Effector memory CD8-positive, alpha-beta T cell (primary cell): Measurements from ENCODE around the gene FBXO48.
A peak's percentile ranks its signal among the peaks of the same experiment; 100 is the strongest.

Experiments used
- ATAC-seq: fragments of 150-1000 bp; cut with Tn5 transposase; replicated peaks from 2 replicates; pipeline ENCODE4 v1.10.0; 2021; ENCODE audit warnings: mild to moderate bottlenecking, moderate library complexity
- DNase-seq, 3 experiments: peaks; one replicate each; pipeline ENCODE4 v3.0.0; 2021
- H3K27ac Mint-ChIP-seq, 2 donors: one replicate each; pipeline ENCODE4 v1.8.0; 2022; ENCODE audit warnings: mild to moderate bottlenecking in 2 of 2, mixed read lengths in 2 of 2, moderate library complexity in 2 of 2
- H3K27me3 Mint-ChIP-seq, 2 donors: one replicate each; pipeline ENCODE4 v1.8.0; 2022; ENCODE audit warnings: mixed read lengths in 2 of 2
- H3K36me3 Mint-ChIP-seq: one replicate; pipeline ENCODE4 v1.8.0; 2022; ENCODE audit warnings: mild to moderate bottlenecking, moderate library complexity, mixed read lengths; ENCODE audit not compliant: insufficient read depth
- H3K4me1 Mint-ChIP-seq, 2 donors: one replicate each; pipeline ENCODE4 v1.8.0; 2022; ENCODE audit warnings: low read depth in 2 of 2, mixed read lengths in 2 of 2
- H3K4me3 Mint-ChIP-seq, 2 donors: one replicate each; pipeline ENCODE4 v1.8.0; 2022; ENCODE audit warnings: mild to moderate bottlenecking in 2 of 2, mixed read lengths in 2 of 2, moderate library complexity in 2 of 2
- H3K9me3 Mint-ChIP-seq, 2 donors: one replicate each; pipeline ENCODE4 v1.8.0; 2022; ENCODE audit warnings: mixed read lengths in 2 of 2

FBXO48 gene

GRCh38 chr2:68425503-68425902 is 41.6 kb downstream of the FBXO48 start:
- no peaks in the 10 kb centered on the region for H3K9me3 Mint-ChIP-seq
- H3K4me3 Mint-ChIP-seq, result no peak overlapping the region
- H3K36me3 Mint-ChIP-seq, result peaks cover 5% of the 10 kb centered on the region
- no peaks in the 10 kb centered on the region for H3K27me3 Mint-ChIP-seq
- no peak overlapping the region for H3K27ac Mint-ChIP-seq
- DNase-seq, result no peak
- ATAC-seq, result no peak
- H3K4me1 Mint-ChIP-seq, result peaks cover 19 to 37% of the 10 kb centered on the region in 2 donors

- H3K36me3 Mint-ChIP-seq, result peaks cover 5% of the 10 kb centered on the region
- peaks cover 22 to 34% of the 10 kb centered on the region in 2 donors for H3K4me1 Mint-ChIP-seq
- H3K27me3 Mint-ChIP-seq, result no peaks in the 10 kb centered on the region
- peak; percentile 71 for ATAC-seq
- DNase-seq, result no peak
- H3K9me3 Mint-ChIP-seq, result no peaks in the 10 kb centered on the region
- H3K4me3 Mint-ChIP-seq, result no peak overlapping the region
- H3K27ac Mint-ChIP-seq, result no peak overlapping the region
These were observed 43.0 kb downstream of the FBXO48 start for GRCh38 chr2:68423966-68424650.

DNA sequence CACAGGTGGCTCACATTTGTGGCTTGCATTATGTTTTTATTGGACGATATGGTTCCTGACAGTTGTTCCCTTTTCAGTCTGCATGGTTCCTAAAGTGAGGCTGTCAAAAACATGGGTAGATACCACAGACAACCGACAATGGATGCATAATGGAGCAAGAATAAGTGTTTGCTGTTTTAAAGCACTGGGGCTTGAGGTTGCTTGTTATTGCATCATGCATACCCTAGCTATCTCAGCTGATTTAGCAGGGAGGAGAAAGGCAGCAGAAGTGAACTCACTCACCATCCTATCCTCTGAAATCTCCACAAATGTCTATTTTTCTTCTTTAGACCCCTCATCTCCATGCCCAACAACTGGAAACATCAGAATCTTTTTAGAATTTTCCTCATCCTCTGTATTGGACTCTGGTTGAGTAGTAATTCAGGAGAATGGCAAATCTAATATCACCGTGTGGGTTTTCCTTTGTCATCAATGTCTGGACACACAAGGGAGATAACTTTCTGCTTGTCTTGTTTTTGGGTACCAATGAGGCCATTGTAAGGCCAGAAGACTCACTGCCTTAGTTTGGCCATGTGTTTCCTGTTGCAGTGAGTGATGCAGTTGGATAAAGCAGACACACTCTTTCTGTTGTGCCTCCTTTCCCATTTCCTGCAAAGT is 46.7 kb downstream of the FBXO48 start:
- Mint-ChIP-seq H3K4me3 (no peak overlapping the region), H3K4me1 (peaks cover 31 to 53% of the 10 kb centered on the region in 2 donors), H3K27ac (no peak overlapping the region), H3K27me3 (no peaks in the 10 kb centered on the region), H3K36me3 (peaks cover 3% of the 10 kb centered on the region), H3K9me3 (no peaks in the 10 kb centered on the region)
- DNase-seq (no peak), ATAC-seq (no peak)

DNA sequence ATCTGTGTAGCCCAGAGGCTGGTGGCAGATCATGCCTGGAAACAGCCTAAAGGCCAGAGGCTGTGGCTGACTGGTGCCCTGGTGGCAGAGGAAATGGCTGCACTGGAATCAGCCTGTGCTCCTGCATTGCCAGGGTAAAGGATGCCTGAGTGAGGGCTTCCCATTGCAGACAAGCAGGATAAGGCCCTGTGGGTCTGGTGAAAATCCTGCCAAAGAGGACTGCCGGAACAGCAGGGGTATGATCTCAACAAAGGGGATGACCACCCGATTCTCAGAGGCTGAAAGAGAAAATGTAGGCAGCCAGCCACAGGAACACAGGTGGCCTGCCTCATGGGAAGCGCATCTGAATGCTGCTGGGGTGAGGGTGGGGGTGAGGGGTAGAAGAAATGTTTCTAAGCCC is 48.2 kb downstream of the FBXO48 start:
- H3K27me3 Mint-ChIP-seq, result no peaks in the 10 kb centered on the region
- H3K36me3 Mint-ChIP-seq, result peaks cover 3% of the 10 kb centered on the region
- ATAC-seq (no peak), DNase-seq (no peak)
- H3K4me3 Mint-ChIP-seq, result peak overlapping the region in 1 of 2 donors; percentile 55
- H3K9me3 Mint-ChIP-seq, result no peaks in the 10 kb centered on the region
- peak overlapping the region; percentile 82 to 95 for H3K27ac Mint-ChIP-seq
- H3K4me1 Mint-ChIP-seq, result peaks cover 31 to 56% of the 10 kb centered on the region in 2 donors

GRCh38 chr2:68418419-68418818 is 48.7 kb downstream of the FBXO48 start:
- DNase-seq, result no peak
- ATAC-seq, result no peak
- Mint-ChIP-seq H3K27ac (peak overlapping the region; percentile 82 to 95), H3K4me3 (peak overlapping the region; percentile 43 to 55), H3K4me1 (peaks cover 33 to 59% of the 10 kb centered on the region in 2 donors), H3K36me3 (peaks cover 3% of the 10 kb centered on the region), H3K9me3 (no peaks in the 10 kb centered on the region), H3K27me3 (no peaks in the 10 kb centered on the region)

- ATAC-seq, result peak; percentile 72
- peaks cover 3% of the 10 kb centered on the region for H3K36me3 Mint-ChIP-seq
- no peaks in the 10 kb centered on the region for H3K27me3 Mint-ChIP-seq
- peaks cover 36 to 62% of the 10 kb centered on the region in 2 donors for H3K4me1 Mint-ChIP-seq
- peak overlapping the region; percentile 43 to 55 for H3K4me3 Mint-ChIP-seq
- H3K9me3 Mint-ChIP-seq, result no peaks in the 10 kb centered on the region
- DNase-seq, result no peak
- peak overlapping the region; percentile 82 to 95 for H3K27ac Mint-ChIP-seq
These were observed 49.2 kb downstream of the FBXO48 start for GRCh38 chr2:68417926-68418325.

DNA sequence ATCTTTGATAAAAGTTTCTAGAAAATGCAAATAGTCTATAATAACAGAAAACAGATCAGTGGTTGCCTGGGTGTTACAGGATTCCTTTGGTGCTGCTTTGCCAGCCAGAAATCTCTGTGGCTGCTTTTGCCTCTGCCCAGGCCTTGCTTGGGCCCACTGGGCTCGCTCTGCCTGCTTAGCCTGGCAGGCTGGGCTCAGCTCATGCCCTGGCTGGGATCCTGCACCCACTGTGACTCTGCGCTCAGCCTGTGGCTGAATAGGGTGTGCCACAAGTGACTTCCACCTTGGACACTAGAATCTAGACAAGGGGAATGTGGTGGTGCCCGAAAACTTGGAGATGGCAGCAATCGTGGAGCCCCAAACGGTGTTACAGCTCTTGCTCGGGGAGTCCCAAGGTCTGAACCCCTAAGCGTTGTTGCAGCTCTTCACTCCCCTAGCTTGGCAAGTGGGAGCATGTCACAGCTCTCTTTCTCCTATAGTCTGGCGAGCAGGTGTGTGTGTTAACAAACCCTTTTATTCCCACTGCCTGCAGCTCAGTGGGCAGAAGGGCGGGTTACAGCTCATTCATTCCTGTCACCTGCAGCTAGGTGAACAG is 50.9 kb downstream of the FBXO48 start:
- ATAC-seq (no peak), DNase-seq (no peak)
- Mint-ChIP-seq H3K27ac (peak overlapping the region in 1 of 2 donors; percentile 95), H3K4me1 (peaks cover 45 to 67% of the 10 kb centered on the region in 2 donors), H3K27me3 (no peaks in the 10 kb centered on the region), H3K9me3 (no peaks in the 10 kb centered on the region), H3K36me3 (peaks cover 3% of the 10 kb centered on the region), H3K4me3 (no peak overlapping the region)

- no peaks in the 10 kb centered on the region for H3K9me3 Mint-ChIP-seq
- peak overlapping the region in 1 of 2 donors; percentile 57 for H3K27ac Mint-ChIP-seq
These were observed 51.6 kb downstream of the FBXO48 start for GRCh38 chr2:68415521-68415920.

GRCh38 chr2:68414876-68415275 is 52.2 kb downstream of the FBXO48 start:
- Mint-ChIP-seq H3K36me3 (peaks cover 3% of the 10 kb centered on the region), H3K27ac (peak overlapping the region in 1 of 2 donors; percentile 91)

More at GRCh38 chr2:68415521-68415920, 51.6 kb downstream of the FBXO48 start:
- peaks cover 47 to 65% of the 10 kb centered on the region in 2 donors for H3K4me1 Mint-ChIP-seq
- DNase-seq, result no peak
- no peak for ATAC-seq
- no peaks in the 10 kb centered on the region for H3K27me3 Mint-ChIP-seq
- H3K36me3 Mint-ChIP-seq, result peaks cover 3% of the 10 kb centered on the region
- no peak overlapping the region for H3K4me3 Mint-ChIP-seq

GRCh38 chr2:68414452-68414851 is 52.6 kb downstream of the FBXO48 start:
- ATAC-seq (no peak), DNase-seq (no peak)
- peaks cover 3% of the 10 kb centered on the region for H3K36me3 Mint-ChIP-seq
- no peak overlapping the region for H3K4me3 Mint-ChIP-seq
- H3K9me3 Mint-ChIP-seq, result peaks cover 0 to 1% of the 10 kb centered on the region in 2 donors
- H3K27me3 Mint-ChIP-seq, result no peaks in the 10 kb centered on the region
- peak overlapping the region in 1 of 2 donors; percentile 91 for H3K27ac Mint-ChIP-seq
- H3K4me1 Mint-ChIP-seq, result peaks cover 52 to 72% of the 10 kb centered on the region in 2 donors

More at GRCh38 chr2:68414876-68415275, 52.2 kb downstream of the FBXO48 start:
- Mint-ChIP-seq H3K9me3 (no peaks in the 10 kb centered on the region), H3K4me1 (peaks cover 53 to 72% of the 10 kb centered on the region in 2 donors), H3K27me3 (no peaks in the 10 kb centered on the region), H3K4me3 (no peak overlapping the region)
- DNase-seq (no peak), ATAC-seq (no peak)

GRCh38 chr2:68413466-68413865 is 53.6 kb downstream of the FBXO48 start:
- H3K27ac Mint-ChIP-seq, result peak overlapping the region; percentile 65 to 91
- peaks cover 47 to 70% of the 10 kb centered on the region in 2 donors for H3K4me1 Mint-ChIP-seq
- ATAC-seq (no peak), DNase-seq (no peak)
- H3K36me3 Mint-ChIP-seq, result no peaks in the 10 kb centered on the region
- H3K9me3 Mint-ChIP-seq, result peaks cover under 1 to 2% of the 10 kb centered on the region in 2 donors
- H3K27me3 Mint-ChIP-seq, result no peaks in the 10 kb centered on the region
- H3K4me3 Mint-ChIP-seq, result peak overlapping the region in 1 of 2 donors; percentile 61

DNA sequence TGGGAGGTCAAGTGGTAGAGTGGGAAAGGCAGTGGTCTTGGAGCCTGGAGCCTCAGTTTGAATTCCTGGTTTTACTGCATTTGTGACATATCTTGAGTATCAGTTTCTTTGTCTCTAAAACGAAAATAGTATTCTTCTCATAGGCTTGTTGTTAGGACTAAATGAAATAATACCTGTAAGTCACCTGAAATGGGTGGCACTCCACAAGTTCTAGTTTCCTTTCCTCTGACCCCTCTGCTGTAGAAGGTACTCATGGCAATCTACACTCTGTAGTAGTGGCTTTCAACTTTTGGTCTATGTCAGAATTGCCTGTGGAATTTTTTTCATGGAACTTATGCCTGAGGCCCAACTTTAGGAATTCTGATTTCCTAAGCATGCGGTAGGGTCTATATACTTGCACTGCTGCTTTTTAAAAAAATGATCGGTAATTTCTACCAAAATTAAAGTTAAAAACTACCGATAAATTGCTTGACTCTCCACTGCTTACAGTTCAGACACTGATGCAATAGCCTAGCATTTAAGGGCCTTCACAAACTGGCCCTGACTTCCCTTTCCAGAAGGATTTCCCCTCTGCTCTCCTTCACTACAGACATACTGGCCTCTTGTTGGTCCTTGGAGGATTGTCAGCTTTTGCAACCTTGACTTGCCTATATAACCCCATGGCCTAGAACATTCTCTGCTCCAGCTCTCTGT is 54.8 kb downstream of the FBXO48 start:
- H3K4me1 Mint-ChIP-seq, result peaks cover 41 to 68% of the 10 kb centered on the region in 2 donors
- H3K36me3 Mint-ChIP-seq, result no peaks in the 10 kb centered on the region
- peak overlapping the region; percentile 72 to 91 for H3K27ac Mint-ChIP-seq
- ATAC-seq, result no peak
- no peaks in the 10 kb centered on the region for H3K27me3 Mint-ChIP-seq
- DNase-seq, result no peak
- H3K4me3 Mint-ChIP-seq, result peak overlapping the region; percentile 56 to 69
- peaks cover 5 to 8% of the 10 kb centered on the region in 2 donors for H3K9me3 Mint-ChIP-seq
